Hypothalamus (tissue), 51 donors: ENCODE measurements around the gene RFWD3.

Experiments used
- DNase-seq, 51 donors: peaks; one replicate each; lab custom pipeline; 2025; lab: John Stamatoyannopoulos, UW

Gene RFWD3, protein sequence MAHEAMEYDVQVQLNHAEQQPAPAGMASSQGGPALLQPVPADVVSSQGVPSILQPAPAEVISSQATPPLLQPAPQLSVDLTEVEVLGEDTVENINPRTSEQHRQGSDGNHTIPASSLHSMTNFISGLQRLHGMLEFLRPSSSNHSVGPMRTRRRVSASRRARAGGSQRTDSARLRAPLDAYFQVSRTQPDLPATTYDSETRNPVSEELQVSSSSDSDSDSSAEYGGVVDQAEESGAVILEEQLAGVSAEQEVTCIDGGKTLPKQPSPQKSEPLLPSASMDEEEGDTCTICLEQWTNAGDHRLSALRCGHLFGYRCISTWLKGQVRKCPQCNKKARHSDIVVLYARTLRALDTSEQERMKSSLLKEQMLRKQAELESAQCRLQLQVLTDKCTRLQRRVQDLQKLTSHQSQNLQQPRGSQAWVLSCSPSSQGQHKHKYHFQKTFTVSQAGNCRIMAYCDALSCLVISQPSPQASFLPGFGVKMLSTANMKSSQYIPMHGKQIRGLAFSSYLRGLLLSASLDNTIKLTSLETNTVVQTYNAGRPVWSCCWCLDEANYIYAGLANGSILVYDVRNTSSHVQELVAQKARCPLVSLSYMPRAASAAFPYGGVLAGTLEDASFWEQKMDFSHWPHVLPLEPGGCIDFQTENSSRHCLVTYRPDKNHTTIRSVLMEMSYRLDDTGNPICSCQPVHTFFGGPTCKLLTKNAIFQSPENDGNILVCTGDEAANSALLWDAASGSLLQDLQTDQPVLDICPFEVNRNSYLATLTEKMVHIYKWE

DNA sequence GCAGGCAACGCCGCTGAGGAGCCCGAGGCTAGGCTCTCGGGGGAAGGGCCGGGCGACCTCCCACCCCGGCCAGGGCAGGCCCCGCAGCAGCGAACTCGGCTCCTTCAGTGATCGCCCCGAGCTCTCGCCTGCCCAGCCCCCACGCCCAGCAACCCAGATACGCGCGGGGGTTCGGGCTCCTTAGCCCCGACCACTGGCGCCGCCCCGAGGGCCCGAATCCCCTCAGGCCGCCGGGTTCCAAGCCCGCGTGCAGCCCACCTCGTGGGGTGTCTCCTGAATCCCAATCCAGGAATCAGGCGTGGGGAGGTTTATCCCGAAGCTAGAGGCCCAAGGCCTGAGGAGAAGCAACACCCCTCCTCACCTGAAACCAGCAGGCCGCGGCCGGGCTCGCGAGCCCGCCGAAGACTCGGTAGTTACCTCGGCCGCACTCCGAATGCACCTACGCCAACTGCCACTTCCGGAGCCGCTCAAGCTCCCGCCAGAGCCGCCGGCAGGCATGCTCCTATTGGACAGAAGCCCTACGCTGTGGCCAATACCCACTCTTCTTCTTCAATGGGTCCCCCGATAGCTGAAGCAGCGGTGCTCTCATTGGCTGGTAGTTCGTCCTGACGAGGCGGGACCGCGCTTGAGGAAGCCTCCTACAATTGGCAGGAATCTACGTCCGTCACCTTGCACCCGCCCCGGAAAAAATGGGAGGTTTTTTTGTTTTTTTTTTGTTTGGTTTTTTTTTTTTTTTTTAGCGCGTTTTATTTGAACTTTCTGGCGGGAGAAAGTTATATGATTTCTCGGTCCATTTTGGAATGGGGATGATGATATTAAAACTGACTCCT, at the start of gene RFWD3:
RFWD3 (minus strand) TSS at position 453 of the 830 bp plus-strand sequence. CDS start 5,428 bp downstream, outside the sequence.
- DNase-seq: peak; percentile 52 to 98 (median 95)

DNA sequence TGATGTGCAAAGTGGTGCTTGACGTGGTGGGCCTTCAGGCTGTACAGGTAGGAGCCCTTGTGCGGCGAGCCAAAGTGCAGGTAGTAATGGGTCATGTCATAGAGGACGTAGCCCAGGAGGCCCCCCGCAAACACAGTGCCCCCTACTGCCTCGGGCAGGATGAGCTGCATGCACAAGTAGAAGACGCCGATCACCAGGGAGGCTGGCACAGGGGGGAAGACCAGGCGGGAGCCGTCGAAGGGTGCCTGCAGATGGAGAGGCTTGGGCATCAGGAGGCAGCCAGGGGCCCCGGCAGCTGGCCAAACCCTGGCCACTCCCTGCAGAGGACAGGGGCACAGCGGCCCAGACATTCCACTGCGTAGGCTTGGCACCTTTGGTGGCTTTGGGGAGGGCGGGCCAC, 49.7 kb upstream of the RFWD3 start:
- DNase-seq: no peak

DNA sequence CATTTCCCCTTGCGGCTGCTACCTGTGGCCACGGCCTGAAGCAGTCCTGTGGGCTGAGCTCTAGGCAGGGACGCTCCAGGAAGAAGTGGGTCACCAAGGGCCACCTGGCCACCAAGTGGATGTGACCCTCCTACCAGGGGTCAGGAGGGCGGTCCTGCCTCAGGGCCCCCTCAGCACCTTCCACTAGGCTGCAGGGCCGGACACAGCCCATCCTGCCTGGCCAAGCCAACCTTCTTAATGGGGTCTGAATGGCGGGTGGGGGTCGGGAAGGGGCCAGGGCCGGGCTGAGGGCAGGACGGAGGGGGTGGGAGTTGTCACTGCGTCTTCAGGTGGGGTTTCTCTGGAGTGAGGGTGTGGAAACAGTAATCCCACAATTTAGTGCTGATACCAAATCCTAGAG, 47.2 kb upstream of the RFWD3 start:
- DNase-seq: no peak

DNA sequence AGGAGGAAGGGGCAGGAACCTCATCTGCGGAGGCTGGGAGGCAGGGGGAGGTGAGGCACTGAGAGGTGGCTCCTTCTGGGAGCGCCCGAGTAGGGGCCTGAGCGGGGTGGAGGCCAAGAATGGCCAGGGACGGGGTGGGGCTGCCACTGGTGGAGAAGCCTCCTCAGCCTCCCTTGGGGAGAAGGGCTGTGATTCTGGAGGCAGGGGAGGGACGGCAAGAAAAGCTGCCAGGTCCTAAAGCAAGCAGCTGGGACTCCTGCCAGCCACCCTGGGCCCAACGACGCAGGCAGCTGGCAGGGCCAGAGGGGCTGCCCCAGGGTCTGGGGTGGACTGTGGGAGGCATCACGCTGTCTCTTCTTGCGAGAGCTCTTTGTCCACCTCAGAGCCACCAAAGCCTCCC, 46.6 kb upstream of the RFWD3 start:
- peak in 3 of 51 donors; percentile 16 to 40 (median 34) for DNase-seq

DNA sequence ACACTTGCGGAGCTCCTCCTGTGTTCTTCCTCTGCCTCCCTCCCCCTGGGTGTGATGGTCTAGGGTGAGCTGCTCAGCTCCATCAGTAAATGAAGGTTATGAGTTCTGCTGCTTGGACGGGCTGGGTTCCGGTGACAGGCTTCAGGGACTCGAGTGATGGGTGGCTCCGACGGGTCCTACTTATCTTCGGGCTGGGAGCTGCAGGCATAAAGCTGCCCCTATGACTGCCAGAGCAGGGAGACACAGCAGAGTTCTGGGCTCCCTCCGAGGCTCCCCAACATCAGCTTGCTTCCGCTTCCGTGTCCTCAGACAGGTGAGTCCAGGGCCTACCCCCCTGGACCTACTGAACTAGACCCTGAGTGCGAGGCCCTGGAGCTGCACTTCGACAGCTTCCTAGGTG, 45.3 kb upstream of the RFWD3 start:
- no peak for DNase-seq

DNA sequence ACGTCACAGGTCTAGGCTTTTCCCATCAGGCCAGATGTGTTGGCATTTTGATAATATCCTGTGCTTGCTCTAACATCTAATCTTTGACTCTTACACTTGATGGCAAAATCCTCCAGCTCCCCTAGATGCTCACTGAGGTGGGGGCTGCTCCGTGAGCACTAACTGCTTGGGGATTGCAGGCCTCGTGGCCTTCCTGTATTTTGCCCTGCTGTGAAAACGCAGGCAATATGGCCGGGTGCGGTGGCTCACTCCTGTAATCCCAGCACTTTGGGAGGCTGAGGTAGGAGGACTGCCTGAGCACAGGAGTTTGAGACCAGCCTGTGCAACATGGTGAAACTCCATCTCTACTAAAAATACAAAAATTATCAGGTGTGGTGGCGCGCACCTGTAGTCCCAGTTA, 43.7 kb upstream of the RFWD3 start:
- no peak for DNase-seq

DNA sequence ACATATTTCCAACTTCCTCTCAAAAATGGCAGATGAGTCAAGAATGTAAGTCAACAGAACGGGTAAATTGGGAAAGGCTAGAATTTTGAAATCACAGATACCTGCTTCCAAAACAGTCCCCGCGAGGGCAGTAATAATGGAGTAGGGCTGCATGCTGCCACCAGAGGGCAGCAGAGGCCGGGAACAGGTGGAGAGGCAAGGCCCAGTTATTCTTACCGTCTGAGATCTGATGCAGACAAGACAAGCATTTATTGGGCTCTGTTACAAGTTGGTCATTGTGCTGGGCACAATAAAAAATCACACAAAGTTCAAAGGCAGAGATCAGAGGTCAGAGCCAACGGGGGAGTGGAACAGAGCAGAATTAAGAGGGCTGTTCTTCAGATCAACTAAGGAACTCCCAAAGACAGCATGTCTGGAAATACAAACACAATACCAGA, 42.8 kb upstream of the RFWD3 start:
- peak in 49 of 51 donors; percentile 22 to 94 (median 73) for DNase-seq

DNA sequence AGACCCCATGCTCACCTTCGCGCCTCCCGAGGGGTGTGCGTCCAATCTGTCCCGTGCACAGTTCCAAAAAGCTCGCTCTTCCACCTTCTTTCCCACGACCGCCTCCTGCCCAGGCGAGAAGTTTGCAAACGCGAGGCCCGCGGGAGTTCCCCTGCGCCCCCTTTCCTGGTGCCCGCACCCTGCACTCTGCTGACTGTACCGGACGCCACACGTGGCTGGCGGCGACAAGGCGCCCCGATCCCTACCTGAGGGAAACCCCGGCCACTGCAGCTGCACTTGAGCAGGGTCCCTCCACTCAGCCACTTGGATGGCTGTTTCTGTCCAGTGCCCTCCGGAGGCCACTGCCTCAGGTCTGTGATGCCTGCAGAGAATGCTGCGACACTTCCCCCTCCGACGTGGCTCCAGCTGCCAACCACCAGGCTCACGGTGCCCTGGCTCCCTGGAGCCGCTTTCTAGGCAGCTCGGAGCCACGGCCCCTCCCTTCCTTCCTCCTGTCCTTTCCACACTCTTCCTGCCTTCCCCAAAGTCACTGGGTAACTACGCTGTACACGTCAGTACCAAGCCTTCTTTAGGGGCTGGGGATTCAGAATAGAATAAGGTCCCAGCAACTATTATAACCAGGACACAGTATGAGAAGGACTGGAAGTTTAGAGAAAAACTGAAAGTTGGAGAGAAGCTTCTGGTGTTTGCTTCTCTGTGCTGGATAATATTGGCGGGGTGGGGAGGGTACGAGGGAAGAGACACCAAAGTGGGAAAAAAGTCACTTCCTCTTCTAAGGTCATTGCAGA, 34.0 kb upstream of the RFWD3 start, which contains the start of gene MLKL:
MLKL (minus strand) TSS at position 425 of the 788 bp plus-strand sequence. CDS start 5,105 bp downstream, outside the sequence.
- peak in 7 of 51 donors; percentile 8 to 35 (median 23) for DNase-seq

DNA sequence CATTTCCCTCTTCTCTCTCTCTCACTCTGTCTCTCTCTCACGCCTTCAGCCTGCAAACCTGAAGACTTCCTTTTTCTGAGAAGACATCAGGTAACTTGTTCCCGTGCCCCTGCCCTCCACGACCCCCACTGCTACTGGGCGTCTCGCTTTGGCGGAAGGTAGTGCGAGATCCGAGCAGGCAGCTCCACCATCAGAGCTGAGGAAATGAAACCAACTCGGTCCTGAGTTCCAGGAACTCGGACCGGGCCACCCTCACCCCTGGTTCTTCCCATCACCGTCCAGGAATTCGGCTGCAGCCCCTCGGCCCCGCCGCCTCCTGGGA, 33.4 kb upstream of the RFWD3 start:
- peak in 2 of 51 donors; percentile 16 to 30 for DNase-seq

DNA sequence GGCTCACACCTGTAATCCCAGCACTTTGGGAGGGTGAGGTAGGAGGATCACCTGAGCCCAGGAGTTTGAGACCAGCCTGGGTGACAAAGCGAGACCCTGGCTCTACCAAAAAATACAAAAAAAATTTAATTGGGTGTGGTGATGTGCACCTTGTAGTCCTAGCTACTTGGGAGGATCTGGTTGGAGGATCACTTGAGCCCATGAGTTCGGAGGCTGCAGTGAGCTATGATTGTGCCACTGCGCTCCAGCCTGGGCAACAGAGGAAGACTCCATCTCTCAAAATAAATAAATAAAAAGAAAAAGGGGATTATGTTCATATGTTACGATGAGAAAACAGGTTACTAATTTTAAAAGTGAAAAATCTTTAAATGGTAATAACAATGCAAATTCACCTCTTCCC, 33.0 kb upstream of the RFWD3 start:
- DNase-seq: no peak

DNA sequence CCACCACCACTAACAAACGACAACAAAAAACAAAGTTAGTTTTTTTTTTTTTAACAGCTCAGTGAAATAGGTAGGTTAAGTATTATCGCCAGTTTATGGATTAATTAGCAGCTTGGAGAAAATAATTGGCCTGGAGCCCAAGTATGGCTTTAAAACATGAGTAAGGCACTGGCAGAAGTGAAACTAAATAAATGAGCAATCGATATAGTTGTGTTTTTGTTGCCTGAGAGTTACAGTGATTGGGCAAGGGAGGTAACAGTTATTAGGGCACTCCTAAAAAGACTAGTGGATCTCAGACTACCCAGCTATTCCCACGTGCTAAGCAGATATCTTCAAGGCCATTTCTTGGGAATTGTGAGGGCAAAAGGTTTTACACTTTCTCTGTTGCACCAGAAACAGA, 31.5 kb upstream of the RFWD3 start:
- no peak for DNase-seq

DNA sequence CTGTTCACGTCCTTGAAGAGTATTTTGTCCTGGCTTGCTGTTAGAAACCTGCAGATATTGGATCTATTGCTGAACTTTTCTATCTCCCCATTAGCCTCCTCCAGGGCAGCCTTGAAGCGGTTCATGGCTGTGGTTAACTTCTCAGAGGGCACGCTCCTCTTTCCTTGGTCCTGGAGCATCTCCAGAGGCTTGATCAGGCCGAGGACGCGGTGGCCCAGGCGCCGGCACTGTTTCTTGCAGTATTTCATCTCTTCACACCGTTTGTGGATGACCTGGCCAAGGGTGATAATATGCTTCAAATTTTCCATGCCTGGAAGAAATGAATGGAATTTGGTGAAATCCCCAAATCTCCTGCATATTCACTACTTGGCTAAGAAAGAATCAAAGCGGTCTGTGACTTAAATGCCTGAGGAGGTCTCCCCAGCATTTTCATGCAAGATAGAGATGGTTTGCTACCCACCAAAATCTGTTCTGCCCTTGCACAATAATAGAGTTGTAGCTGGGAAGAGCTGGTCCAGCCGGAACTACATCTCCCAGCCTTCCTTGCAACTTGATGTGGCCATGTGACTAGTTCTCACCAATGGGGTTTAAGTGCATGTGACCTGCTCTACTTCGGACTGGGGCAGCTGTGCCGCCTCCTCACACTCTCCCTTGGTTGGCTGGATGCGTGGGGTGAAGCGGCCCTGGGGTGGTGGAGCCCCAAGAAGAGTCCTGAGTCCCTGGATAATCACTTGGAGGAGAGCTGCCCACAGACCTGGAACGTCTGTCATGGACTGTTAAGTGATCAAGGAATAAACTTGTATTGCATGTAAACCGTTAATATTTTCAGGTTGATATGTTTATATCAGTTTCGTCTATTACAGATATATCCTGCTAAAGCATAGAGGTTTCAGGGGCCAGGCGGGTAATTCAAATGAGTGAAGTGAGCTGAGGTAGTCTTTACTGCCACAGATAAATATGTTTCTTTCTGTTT, 29.1 kb upstream of the RFWD3 start:
- peak in 49 of 51 donors; percentile 15 to 89 (median 69) for DNase-seq

DNA sequence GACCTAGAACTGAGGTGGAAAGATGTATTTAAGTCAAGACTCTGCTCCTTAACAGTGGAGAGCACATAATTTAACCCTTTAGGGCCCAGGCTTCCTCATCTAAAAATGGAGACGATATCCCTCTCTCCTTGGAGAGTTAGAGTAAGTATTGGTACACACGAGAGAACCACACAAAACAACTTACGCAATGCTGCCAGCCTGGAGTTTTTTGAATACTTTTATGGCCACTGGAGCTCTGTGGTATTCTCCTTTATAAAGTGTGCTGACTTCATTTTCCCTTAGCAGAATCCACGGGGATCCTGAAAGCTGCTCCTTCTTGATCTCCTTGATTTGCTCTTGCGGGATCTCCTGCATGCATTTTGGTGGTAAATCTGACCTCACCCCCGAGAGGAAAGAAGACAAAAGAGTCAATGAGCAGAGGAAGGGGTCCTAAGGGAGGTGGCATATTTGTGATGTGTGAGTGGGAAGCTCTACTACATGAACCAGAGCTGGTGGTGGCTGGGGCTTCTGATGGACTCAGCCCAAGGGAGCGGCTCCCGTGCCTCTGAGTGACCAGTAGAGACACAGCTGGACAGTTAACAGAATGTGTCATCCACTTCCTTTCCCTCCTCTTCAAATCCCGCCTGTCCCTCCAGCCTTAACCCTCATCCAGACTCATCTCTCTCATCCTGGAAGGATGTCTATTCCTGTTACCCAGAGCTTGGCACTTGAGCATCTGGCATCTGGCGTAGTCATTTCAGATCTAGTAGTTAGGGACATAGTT, 24.6 kb upstream of the RFWD3 start:
- DNase-seq: no peak

DNA sequence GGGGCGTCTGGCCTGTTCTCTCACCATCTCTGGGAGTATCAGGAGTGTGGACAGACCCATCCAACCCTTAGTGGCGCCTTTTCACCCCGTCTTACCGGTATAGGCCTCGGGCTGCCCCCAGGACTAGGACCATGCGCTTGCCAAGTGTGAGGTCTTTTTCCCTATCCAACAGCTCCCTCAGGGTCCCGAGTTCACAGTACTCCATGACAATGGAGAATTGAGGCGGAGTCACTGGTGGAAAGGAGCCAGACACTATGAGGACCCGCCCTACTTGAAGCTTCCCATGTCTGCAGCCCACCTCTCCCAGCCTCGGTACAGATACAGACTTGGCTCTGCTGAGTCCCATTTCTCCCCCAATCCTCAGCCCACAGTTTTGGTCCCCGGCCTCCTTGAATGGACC, 15.9 kb upstream of the RFWD3 start:
- no peak for DNase-seq

DNA sequence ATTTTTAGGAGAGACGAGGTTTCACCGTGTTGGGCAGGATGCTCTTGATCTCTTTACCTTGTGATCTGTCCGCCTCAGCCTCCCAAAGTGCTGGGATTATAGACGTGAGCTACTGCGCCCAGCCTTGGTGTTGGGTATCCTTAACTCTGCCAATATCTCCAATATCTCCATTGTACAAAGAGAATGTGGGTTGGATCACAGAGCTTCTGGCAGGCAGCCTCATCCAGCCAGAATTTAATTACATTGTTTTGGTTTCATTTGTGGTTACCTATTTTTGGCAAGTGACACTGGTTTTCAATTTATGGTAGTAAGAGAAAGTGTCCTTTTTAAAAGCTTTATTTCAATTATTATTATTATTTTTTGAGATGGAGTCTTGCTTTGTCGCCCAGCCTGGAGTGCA, 14.0 kb upstream of the RFWD3 start:
- DNase-seq: no peak

DNA sequence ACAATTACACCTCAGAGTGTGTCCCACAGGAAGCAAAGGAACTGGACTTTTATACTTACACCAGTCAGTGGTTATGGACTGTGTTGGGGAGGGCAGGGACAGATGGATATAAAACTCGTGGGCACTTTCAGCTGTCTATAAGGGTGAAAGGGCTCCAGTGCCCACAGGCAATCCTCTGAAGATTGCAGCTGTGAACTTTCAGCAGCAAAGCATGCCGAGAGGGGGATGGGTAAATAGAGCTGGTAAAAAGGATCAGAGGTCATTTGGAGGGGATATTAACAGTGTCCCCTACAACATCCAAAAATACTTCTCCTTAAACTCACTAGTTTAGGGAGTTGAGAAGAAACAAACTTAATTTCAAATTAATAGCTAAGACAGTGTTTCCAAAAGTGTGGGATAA, 13.3 kb upstream of the RFWD3 start:
- DNase-seq: no peak

DNA sequence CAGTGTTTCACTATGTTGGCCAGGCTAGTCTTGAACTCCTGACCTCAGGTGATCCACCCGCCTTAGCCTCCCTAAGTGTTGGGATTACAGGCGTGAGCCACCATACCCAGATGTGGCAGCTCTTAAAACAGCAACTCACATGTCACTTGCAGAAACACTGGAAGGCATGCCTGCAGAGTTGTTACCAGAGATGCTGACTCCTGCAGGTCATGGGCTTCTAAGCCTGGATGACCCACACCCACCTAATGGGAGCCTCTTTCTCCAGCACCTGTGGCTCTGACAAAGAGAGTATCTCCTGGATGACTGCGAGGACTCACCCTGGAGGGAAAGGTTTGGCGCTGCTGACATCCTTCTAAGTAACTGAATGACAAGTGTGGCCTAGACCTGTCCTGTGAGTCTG, 11.2 kb upstream of the RFWD3 start:
- DNase-seq: no peak

DNA sequence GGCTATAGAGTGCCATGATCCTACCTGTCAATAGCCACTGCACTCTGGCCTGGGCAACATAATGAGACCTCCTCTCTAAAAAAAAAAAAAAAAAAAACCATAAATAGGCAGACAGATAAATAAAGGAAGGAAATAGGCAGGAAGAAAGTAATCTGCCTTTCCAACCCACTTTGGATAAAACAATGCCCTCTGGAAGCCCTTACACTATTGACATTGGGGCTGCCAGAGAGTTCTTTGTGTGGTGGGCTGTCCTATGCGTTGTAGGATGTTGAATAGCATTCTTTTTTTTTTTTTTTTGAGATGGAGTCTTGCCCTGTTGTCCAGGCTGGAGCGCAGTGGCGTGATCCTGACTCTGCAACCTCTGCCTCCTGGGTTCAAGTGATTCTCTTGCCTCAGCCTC, 7.2 kb upstream of the RFWD3 start:
- DNase-seq: no peak
